ENCODE data around the gene PCDHGB2.

The PCDHGB2 gene

DNA sequence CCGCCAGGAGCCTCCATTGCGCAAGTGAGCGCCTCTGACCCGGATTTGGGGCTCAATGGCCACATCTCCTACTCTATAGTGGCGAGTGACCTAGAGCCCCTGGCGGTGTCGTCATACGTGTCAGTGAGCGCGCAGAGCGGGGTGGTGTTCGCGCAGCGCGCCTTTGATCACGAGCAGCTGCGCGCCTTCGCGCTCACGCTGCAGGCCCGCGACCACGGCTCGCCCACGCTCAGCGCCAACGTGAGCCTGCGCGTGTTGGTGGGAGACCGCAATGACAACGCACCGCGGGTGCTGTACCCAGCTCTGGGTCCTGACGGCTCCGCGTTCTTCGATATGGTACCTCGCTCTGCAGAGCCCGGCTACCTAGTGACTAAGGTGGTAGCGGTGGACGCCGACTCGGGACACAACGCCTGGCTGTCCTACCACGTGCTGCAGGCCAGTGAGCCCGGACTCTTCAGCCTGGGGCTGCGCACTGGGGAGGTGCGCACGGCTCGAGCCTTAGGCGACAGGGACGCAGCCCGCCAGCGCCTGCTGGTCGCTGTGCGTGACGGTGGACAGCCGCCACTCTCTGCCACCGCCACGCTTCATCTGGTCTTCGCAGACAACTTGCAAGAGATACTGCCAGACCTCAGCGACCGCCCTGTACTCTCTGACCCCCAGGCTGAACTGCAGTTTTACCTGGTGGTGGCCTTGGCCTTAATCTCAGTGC lies 50.0 kb downstream of the PCDHGB2 start:
- no peak for DNase-seq
- TF ChIP-seq POLR2A (IDR thresholded peaks at IDR 0.05; ENCODE audit: low read length), result no peak
- TF ChIP-seq GATA1 (IDR thresholded peaks at IDR 0.05; ENCODE audit: low read depth, low read length), result no peak

- TF ChIP-seq POLR2A (IDR thresholded peaks at IDR 0.05; ENCODE audit: low read length), result no peak
- no peak for TF ChIP-seq GATA1 (IDR thresholded peaks at IDR 0.05; ENCODE audit: low read depth, low read length)
- DNase-seq, result no peak
Measured at GRCh38 chr5:141411575-141411974, 51.8 kb downstream of the PCDHGB2 start.

Measured in erythroblast (primary cell).